HG02970 (cell line): ENCODE data around the gene PSTPIP1.

Experiments
- ATAC-seq: cut with Tn5 transposase; IDR thresholded peaks from one replicate; pipeline ENCODE4 v1.9.1; 2021; ENCODE audit warnings: mild to moderate bottlenecking, moderate library complexity, moderate number of reproducible peaks; ENCODE audit not compliant: unreplicated experiment, low FRiP score

PSTPIP1 gene

GRCh38 chr15:77027697-77028450 is 32.9 kb downstream of the PSTPIP1 start:
- ATAC-seq: no peak

DNA sequence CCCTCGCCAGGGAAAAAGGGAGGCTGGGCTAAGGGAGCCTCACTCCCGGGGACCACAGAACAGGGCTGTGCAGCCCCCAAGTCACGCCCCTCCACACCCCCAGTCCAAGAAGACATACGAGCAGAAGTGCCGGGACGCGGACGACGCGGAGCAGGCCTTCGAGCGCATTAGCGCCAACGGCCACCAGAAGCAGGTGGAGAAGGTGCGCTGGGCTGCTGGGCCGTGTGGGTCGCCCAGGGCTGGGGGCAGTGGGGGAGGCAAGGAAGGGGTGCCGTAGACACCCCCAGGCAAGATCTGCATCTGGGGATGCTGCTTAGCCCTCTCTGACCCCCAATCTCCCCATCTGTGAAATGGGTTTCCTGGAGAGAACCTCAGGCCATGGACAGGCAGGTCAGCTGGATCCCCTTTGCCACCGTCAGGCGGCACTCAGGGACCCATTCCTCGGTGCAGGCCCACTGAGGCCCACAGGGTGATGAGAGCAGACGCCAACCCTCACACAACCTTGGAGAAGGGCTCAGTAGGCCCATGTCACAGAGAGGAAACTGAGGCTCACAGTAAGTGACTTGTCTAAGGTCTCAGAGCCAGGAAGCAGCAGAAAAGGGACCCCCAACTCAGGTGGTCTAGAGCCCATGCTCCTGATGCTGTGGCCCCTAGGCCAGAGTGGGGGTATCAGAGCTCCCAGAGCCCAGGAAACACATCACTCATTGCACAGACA is 33.7 kb downstream of the PSTPIP1 start:
- no peak for ATAC-seq

- ATAC-seq: no peak
These were observed 34.5 kb downstream of the PSTPIP1 start for GRCh38 chr15:77029166-77030047.

GRCh38 chr15:77030048-77030927 is 35.4 kb downstream of the PSTPIP1 start:
- no peak for ATAC-seq

GRCh38 chr15:77030928-77031375 is 36.0 kb downstream of the PSTPIP1 start:
- ATAC-seq: no peak

GRCh38 chr15:77031376-77032050 is 36.6 kb downstream of the PSTPIP1 start:
- ATAC-seq: no peak

GRCh38 chr15:77032052-77032646 is 37.2 kb downstream of the PSTPIP1 start:
- no peak for ATAC-seq

DNA sequence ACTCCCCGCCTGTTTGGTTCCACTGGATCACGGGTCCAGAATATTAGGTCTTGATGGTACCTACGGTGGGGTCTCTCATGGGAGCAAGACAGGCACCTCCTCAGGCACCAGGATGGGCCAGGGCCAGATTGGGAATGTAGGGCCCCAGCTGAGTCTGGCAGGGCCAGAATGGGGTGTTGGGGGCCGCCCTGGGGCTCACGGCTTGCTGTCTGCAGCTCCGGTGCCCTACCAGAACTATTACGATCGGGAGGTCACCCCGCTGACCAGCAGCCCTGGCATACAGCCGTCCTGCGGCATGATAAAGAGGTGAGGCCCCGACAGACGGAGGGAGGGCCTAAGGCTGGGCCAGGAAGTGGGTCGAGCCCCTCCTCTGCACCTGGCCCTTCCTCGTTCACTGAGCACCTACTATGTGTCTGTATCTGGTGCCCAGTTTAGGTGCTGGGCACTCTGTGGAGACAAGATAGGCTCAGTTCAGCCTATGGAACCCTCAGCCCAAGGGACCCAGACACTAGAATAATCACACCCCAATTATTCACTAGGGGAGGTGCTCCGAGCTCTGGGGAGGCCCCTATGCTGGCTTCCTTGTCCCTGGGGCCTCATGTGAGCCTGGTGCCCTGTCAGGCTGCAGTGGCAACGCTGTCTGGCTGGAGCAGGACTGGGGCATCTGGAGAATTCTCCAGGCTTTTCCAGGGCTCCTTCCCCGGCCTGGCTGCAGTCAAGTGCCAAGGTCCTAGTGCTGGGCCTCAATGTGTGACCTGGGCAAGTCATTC is 37.9 kb downstream of the PSTPIP1 start:
- no peak for ATAC-seq

DNA sequence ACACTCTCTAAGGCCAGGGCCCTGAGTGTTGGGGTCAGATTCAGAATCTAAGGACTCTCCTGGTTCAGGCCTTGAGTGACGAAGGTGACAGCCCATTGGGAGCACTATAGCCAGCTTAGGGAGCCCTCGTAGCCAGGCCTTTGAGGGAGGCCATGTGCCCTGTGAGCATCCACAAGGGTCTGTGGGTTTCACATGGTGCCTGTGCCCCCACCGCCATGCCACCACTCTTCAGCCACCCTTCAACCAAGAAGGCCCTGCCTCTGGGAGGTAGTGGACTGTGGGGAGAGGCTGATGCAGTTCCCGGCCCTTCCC is 38.4 kb downstream of the PSTPIP1 start:
- ATAC-seq: no peak

GRCh38 chr15:77033729-77034671 is 39.1 kb downstream of the PSTPIP1 start:
- ATAC-seq: no peak

- ATAC-seq: no peak
These were observed 40.0 kb downstream of the PSTPIP1 start for GRCh38 chr15:77034695-77035489.

GRCh38 chr15:77035584-77035983 is 40.7 kb downstream of the PSTPIP1 start:
- no peak for ATAC-seq

- ATAC-seq: no peak
These were observed 41.1 kb downstream of the PSTPIP1 start for GRCh38 chr15:77035999-77036471.

GRCh38 chr15:77036537-77037387 is 41.8 kb downstream of the PSTPIP1 start:
- no peak for ATAC-seq

- ATAC-seq: no peak
These were observed 42.7 kb downstream of the PSTPIP1 start for GRCh38 chr15:77037388-77038209.
